ENCODE data around the gene SRPX.
A peak's percentile ranks its signal among the peaks of the same experiment; 100 is the strongest.

SRPX gene

DNA sequence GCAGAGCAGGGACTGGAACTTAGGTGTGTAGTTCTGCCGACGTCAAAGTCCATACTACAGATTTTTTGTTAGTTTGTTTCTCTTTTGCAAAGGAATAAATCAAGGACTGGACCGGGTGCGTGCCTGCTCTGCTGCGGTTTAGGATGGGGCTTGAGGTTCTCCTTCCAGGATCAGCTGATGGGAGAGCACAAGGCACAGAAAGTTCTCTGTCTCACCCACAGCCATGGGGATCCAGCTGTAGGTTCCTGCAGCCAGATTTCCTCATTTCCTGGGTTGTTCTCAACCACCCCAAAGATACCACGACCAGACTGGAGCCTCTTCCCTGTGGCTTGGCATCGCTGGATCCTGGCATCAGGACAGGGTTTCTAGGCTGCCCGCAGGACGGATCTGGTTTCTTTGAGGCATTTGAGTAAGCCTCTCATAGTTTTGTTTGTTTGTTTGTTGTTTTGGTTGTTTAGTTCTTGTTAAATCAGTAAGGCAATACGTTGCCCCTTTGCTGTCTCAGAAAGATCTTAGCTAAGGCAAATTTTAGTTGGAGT is 789 bp upstream of the SRPX start:
- no peaks in the 10 kb centered on the region for H3K9me3 ChIP-seq (ENCODE audit: control insufficient read depth, low read length)
- no peaks in the 10 kb centered on the region for H3K79me2 ChIP-seq
- TF ChIP-seq, protein P1, sequence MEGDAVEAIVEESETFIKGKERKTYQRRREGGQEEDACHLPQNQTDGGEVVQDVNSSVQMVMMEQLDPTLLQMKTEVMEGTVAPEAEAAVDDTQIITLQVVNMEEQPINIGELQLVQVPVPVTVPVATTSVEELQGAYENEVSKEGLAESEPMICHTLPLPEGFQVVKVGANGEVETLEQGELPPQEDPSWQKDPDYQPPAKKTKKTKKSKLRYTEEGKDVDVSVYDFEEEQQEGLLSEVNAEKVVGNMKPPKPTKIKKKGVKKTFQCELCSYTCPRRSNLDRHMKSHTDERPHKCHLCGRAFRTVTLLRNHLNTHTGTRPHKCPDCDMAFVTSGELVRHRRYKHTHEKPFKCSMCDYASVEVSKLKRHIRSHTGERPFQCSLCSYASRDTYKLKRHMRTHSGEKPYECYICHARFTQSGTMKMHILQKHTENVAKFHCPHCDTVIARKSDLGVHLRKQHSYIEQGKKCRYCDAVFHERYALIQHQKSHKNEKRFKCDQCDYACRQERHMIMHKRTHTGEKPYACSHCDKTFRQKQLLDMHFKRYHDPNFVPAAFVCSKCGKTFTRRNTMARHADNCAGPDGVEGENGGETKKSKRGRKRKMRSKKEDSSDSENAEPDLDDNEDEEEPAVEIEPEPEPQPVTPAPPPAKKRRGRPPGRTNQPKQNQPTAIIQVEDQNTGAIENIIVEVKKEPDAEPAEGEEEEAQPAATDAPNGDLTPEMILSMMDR (IDR thresholded peaks at IDR 0.05), result no peak
- no peak overlapping the region for H2AFZ ChIP-seq
- no peak overlapping the region for H3K27ac ChIP-seq
- no peak overlapping the region for H3K4me3 ChIP-seq (ENCODE audit: low read depth, low read length)
- H3K36me3 ChIP-seq (ENCODE audit: control insufficient read depth, insufficient read depth, low read length), result no peaks in the 10 kb centered on the region
- H3K4me2 ChIP-seq (ENCODE audit: low read length), result no peak overlapping the region
- no peaks in the 10 kb centered on the region for H3K4me1 ChIP-seq
- no peaks in the 10 kb centered on the region for H3K27me3 ChIP-seq (ENCODE audit: control insufficient read depth, insufficient read depth, low read length)
- no peak overlapping the region for H3K9ac ChIP-seq

GRCh38 chrX:38220024-38220414 is 652 bp downstream of the SRPX start:
- Histone ChIP-seq H3K4me2 (ENCODE audit: low read length) (peak overlapping the region; percentile 65), H3K4me3 (ENCODE audit: low read depth, low read length) (peak overlapping the region; percentile 16), H2AFZ (peak overlapping the region; percentile 64), H3K9ac (no peak overlapping the region), H3K27me3 (ENCODE audit: control insufficient read depth, insufficient read depth, low read length) (no peaks in the 10 kb centered on the region), H3K79me2 (no peaks in the 10 kb centered on the region), H3K27ac (no peak overlapping the region), H3K9me3 (ENCODE audit: control insufficient read depth, low read length) (no peaks in the 10 kb centered on the region), H3K36me3 (ENCODE audit: control insufficient read depth, insufficient read depth, low read length) (no peaks in the 10 kb centered on the region), H3K4me1 (no peaks in the 10 kb centered on the region)
- TF ChIP-seq, protein P1 (IDR thresholded peaks at IDR 0.05), result no peak

GRCh38 chrX:38216642-38217041 is 4.0 kb downstream of the SRPX start:
- Histone ChIP-seq H2AFZ (no peak overlapping the region), H3K27ac (no peak overlapping the region), H3K79me2 (no peaks in the 10 kb centered on the region), H3K36me3 (ENCODE audit: control insufficient read depth, insufficient read depth, low read length) (no peaks in the 10 kb centered on the region), H3K4me1 (no peaks in the 10 kb centered on the region), H3K9me3 (ENCODE audit: control insufficient read depth, low read length) (no peaks in the 10 kb centered on the region), H3K27me3 (ENCODE audit: control insufficient read depth, insufficient read depth, low read length) (no peaks in the 10 kb centered on the region), H3K4me2 (ENCODE audit: low read length) (no peak overlapping the region), H3K9ac (no peak overlapping the region), H3K4me3 (ENCODE audit: low read depth, low read length) (no peak overlapping the region)
- TF ChIP-seq, protein P1 (IDR thresholded peaks at IDR 0.05), result no peak

- H3K9ac ChIP-seq, result no peak overlapping the region
- no peaks in the 10 kb centered on the region for H3K9me3 ChIP-seq (ENCODE audit: control insufficient read depth, low read length)
- H3K4me2 ChIP-seq (ENCODE audit: low read length), result no peak overlapping the region
- H3K27ac ChIP-seq, result no peak overlapping the region
- H2AFZ ChIP-seq, result no peak overlapping the region
- H3K4me1 ChIP-seq, result no peaks in the 10 kb centered on the region
- no peaks in the 10 kb centered on the region for H3K79me2 ChIP-seq
- H3K4me3 ChIP-seq (ENCODE audit: low read depth, low read length), result no peak overlapping the region
- H3K27me3 ChIP-seq (ENCODE audit: control insufficient read depth, insufficient read depth, low read length), result no peaks in the 10 kb centered on the region
- TF ChIP-seq, protein P1 (IDR thresholded peaks at IDR 0.05), result no peak
- H3K36me3 ChIP-seq (ENCODE audit: control insufficient read depth, insufficient read depth, low read length), result no peaks in the 10 kb centered on the region
Measured at GRCh38 chrX:38214551-38215531, 5.8 kb downstream of the SRPX start.

Data from parathyroid adenoma (tissue), 2 donors.